22Rv1 (cell line): ENCODE data around the gene AGAP1.

ENCODE experiments used
- H3K27ac ChIP-seq: fragments of 450-650 bp; 2 replicates; pipeline ENCODE4 v1.5.1; 2017
- ZFX ChIP-seq: fragments of 450-650 bp; IDR thresholded peaks from 2 replicates; pipeline ENCODE4 v1.6.1; 2017; ENCODE audit warnings: antibody characterized with exemption, borderline replicate concordance
- TF ChIP-seq, protein P1 (sequence below): fragments of 450-650 bp; IDR thresholded peaks from 2 replicates; pipeline ENCODE4 v1.5.1; 2017; ENCODE audit warnings: mild to moderate bottlenecking

The AGAP1 gene

DNA sequence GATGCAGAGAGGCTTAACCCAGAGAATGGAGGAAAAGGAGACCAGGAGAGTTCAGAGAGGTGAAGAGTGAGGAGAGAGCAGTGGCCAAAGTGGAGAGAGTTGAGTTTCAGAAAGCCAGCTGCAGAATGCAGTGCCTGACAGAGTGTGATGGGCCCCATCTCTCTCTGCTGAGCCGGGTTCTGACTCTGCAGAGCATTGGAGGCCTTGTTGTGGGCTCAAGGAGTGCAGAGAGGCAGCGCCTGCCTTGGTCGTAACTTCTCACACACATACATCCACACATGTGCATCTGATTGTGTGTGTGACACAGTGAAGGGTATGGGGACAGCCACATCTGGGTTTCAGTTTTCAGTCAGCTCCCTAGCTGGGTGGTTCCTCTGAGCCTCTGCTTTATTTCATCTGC lies 58.8 kb downstream of the AGAP1 start:
- H3K27ac ChIP-seq = no peak overlapping the region
- TF ChIP-seq, protein P1, sequence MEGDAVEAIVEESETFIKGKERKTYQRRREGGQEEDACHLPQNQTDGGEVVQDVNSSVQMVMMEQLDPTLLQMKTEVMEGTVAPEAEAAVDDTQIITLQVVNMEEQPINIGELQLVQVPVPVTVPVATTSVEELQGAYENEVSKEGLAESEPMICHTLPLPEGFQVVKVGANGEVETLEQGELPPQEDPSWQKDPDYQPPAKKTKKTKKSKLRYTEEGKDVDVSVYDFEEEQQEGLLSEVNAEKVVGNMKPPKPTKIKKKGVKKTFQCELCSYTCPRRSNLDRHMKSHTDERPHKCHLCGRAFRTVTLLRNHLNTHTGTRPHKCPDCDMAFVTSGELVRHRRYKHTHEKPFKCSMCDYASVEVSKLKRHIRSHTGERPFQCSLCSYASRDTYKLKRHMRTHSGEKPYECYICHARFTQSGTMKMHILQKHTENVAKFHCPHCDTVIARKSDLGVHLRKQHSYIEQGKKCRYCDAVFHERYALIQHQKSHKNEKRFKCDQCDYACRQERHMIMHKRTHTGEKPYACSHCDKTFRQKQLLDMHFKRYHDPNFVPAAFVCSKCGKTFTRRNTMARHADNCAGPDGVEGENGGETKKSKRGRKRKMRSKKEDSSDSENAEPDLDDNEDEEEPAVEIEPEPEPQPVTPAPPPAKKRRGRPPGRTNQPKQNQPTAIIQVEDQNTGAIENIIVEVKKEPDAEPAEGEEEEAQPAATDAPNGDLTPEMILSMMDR = no peak
- TF ChIP-seq ZFX = no peak

DNA sequence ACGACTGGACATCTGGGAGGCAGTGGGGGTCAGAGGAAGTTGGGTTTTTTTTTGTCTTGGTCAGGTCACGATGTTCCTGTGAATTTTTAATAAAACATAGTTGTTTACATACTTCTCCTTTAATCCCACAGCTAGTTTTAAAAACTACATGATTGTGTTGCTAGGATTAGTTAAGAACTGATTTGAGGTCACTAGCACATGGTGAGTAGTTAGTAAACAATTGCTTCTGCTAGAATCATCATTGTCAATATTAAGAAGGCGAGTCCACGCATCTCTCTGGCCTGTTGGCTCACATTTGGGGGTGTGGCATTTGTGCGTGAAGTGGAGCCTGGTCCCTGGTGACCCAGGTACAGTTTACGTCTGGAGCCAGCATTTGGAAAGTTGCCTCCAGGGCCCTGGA lies 59.4 kb downstream of the AGAP1 start:
- H3K27ac ChIP-seq = no peak overlapping the region
- no peak for TF ChIP-seq ZFX
- TF ChIP-seq, protein P1 = no peak

DNA sequence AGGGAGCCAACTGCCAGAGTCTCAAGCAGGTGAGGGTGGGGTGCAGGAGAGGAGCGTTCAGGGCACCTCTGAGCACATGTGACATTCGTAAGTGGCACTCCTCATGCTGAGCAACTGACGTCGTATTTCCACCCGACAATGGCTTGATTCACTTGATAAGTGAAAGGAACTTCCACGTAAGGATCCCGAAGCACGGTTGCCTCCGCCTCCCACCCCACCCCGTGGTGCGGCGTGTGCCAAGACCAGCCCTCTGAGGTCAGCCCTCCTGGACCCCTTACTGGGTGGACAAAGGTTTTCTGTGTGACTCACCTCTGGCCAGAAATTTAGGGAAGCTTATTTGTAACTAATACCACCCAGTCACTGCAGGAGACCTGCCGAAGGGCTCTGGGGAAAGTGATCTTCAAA lies 59.9 kb downstream of the AGAP1 start:
- TF ChIP-seq, protein P1 = no peak
- no peak for TF ChIP-seq ZFX
- H3K27ac ChIP-seq = no peak overlapping the region

DNA sequence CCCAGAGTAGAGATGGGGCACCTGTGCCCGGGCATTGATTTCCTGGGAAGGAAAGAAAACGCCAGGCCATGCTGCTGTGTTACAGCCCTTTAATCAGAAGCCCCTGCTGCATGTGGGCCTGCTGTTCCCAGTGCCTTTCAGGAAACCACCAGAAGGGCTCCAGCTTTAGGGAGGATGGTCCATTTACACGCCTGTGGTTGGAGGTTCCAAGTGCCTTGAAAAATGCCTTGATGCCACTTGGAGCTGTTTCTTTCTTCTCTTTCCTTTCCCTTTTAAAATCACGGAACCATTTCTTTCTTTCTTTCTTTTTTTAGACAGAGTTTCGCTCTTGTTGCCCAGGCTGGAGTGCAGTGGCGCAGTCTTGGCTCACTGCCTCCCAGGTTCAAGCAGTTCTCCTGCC lies 60.5 kb downstream of the AGAP1 start:
- TF ChIP-seq, protein P1 = no peak
- no peak for TF ChIP-seq ZFX
- no peak overlapping the region for H3K27ac ChIP-seq

DNA sequence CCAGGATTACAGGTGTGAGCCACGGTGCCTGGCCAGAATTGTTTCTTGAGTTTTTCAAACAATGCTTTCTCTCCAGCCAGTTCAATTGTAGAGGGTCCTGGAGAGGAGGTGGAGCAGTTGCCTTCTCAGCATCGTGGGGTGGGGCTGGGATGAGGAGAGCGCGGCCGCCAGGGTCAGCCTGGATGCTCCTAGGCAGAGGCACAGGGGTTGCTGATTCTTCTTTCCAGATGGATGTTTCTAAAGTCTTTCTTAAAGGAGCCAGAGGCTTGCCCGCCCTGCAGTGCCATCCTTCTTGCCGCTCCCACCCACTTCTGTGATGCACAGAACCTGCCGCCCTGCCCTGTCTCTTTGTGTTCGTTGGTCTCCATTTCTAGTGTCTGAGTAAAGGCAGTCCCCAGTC lies 61.1 kb downstream of the AGAP1 start:
- H3K27ac ChIP-seq = no peak overlapping the region
- no peak for TF ChIP-seq ZFX
- TF ChIP-seq, protein P1 = no peak

DNA sequence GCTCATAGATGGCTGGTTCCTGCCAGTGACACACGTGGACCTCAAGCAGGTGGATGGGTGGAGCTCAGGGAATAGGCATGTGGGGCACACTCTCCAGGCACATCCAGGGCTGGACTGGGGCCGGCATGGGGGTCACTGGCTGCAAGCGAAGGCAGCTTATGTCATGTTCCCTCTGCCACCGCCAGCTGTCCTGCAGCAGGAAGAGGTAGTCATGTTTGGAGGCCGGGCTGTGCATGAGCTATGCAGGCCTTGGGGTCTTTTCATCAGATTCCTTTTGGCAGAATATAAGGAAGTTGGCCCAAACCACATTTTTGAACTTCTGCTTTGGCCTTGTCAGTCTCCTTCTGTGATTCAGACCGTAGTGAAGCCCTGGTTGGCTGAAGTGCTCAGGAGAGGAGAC lies 61.5 kb downstream of the AGAP1 start:
- TF ChIP-seq, protein P1 = no peak
- TF ChIP-seq ZFX = no peak
- H3K27ac ChIP-seq = no peak overlapping the region

DNA sequence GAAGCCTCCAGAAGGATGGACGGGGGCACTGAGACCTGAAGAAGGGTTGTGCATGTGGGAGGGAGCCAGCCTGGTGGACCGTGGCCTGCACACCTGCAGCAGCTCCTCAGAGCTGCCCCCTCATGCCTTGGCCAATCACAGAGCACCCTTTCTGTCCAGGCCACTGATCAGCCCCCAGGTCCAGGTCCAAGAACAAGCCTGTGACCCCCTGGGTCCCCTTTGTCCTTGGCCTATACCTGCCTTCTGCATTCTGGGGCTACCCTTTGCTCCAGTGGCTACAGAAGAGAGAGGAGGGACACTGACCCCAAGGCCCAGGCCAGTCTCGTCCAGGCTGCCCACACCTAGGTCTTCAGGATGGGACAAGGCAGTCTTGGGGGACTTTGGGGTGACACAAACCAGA lies 62.2 kb downstream of the AGAP1 start:
- no peak for TF ChIP-seq ZFX
- TF ChIP-seq, protein P1 = no peak
- H3K27ac ChIP-seq = no peak overlapping the region
